ENCODE results near the gene SLC6A8.
"Not testable (repeated sequence)": the region's sequence is repeated elsewhere in the genome, so short reads cannot be mapped to it uniquely, and the experiment has no call there.

The SLC6A8 gene

DNA sequence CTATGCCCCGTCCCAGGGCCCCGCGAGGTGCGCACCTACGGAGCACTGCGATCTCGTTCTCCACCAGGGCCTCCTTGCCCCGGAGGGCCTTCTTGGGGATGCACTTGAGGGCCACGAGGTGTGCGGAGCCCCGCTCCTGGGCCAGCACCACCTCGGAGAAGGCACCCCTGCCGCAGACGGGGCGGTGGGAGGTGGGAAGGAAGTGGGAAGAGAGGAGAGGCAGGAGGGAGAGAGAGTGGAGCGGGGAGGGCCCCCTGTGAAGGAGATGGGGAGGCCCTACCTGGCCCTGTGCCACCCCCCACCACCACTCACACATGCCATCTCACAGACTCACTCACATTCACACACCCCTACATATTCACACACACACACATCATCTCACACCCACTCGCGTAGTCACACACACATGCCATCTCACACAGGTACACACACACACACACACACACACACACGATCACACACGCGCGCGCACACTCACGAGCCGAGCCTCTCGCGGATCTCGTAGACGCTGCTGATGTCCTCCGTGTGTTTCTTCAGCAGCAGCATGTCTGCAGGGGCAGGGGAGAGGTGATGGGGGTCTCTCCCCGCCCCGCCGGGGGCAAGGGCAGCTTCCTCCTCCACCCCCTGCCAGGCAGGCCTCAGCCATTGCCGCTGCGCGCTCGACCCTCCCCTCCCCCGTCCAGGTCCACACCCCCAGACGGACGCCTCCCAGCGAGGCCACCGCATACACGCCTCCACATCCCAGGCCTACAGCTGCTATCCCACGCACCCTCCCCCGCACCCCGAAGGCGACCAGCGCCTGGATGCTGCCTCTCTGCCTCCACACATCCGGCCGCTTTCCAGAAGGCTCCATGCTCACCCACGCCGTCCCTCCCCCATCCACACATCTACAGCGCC, 14.9 kb upstream of the SLC6A8 start:
- no peak for DNase-seq

DNA sequence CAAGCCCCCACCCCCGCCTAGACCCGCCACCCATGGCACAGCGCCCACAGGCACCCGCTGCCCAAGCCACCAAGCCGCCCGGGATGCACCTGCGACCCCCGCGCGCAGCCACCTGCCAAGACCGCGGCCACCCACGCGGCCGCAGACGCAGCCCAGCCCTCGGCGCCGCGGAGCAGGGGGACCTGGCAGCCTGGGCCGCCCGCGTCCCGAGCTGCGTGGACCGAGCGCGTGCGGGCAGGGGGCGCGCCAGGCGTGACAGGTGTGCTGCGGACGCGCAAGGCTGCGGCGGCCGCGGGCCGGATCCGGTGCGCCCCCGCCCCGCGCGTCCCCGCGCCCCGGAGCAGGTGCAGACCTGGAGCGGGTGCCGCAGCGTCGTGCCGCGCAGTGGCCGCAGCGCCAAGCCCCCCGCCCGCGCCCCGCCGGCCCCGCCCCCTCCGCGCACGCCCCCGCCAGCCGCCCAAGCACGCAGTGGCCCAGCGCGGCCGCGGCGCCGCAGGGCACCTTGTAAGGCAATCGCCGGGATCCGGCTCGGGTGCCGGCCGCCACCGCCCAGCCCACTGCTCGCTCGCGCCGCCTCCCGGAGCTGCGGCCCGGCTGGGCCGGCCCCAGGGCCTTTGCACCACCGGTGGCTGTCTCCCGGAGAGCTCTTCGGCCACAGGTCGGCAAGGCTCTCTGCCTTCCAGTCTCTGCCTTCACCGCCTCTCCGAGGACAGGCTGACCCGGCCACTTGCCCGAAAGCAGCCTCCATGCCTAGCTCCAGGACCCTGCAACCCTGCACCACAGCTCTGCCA, 14.1 kb upstream of the SLC6A8 start, which contains the start of gene PNCK:
PNCK (minus strand) TSS at position 386 of the 791 bp plus-strand sequence. CDS start 737 bp downstream, outside the sequence.
- no peak for DNase-seq

DNA sequence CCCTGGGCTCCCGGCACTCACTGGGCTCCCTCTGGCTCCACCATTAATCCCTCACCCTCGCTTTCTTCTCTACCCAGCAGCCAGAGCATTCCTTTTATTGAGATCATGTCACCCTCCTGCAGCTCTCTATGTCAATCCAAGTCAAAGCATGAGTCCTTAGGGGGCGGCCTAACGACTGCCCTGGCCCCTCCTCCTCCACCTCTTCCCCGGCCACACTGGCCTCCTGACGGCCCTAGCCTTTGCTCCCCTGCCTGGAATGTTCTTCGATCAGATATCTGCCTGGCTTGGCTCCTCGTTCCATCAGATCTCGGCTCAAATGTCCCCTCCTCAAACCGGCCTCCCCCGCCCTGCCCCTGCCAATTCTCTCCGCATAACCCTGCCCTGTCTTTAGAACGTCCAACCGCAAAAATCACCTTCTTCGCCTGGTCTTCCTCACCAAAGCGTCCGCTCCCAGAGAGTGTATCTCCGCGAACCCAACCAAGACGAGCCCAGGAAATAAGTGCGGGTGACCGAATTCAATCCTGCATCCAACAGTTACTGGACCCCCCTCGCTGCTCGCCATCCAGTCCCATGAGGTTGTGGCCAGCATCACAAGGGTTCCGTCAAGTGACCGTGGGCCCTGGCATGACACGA, 13.4 kb upstream of the SLC6A8 start:
- DNase-seq: no peak

DNA sequence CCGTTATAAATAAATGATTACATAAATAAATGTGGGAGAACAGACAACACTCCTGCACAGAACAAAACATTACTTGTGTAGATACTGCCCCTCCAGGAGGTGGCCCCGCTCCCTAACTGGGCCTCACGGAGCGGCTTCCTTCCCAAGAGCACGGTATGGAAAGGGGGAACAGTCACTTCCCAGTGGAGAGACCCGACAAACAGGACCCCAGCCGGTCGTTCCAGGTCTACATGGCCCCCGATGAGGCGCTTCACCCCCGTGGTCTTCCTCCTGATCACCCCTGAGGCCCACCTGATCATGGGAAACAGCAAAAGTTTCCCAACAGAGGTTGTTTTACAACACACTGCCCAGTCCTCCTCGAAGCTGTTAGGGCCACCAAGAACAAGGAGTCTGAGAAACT, 6.6 kb upstream of the SLC6A8 start:
- DNase-seq: no peak

DNA sequence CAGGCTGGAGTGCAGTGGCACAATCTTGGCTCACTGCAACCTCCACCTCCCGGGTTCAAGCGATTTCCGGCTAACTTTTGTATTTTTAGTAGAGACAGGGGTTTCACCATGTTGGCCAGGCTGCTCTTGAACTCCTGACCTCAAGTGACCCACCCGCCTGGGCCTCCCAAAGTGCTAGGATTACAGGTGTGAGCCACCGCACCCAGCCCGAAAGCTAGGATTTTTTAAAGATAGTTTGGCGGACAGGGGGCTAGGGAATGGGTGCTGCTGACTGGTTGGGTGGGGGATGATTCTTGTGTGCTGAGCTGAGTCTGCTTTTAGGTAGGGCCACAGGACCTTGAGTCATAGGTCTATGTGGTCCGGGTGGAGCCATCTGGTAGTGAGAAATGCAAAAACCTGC, 4.2 kb upstream of the SLC6A8 start:
- DNase-seq: not testable (repeated sequence)

DNA sequence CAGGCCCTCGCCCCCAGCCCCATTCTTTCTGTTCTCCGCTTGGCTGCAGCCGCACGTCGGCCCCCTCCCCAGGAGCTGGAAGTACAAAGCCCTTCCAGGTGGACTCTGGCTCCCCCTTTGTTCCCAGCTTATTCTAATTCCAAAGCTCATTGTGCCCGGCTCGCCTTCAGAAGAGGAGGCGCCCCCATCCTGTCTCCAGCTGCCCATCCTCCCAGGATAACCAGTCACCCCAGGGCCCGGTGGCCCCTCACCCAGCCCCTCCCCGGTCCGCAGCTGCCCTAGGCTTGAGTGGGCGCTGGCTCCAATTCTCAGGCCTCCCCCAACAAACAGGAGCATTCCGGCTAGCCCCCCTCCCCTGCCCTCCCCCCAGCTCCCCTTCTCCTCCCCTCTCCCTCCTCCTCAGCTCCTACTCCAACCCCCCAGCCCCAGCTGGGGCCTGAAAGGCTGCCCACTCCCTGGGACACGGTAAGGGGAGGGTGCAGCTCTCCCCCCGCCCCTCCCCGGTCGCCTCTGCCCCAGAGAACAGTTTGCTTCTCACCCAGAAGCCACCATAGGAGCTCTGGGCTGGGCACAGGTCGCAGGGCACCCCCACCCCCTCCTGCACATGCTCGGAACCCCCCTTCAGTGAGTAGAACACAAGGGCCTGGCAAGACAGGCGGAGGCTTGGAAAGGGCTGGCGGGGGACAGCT, 3.1 kb upstream of the SLC6A8 start:
- DNase-seq: no peak

DNA sequence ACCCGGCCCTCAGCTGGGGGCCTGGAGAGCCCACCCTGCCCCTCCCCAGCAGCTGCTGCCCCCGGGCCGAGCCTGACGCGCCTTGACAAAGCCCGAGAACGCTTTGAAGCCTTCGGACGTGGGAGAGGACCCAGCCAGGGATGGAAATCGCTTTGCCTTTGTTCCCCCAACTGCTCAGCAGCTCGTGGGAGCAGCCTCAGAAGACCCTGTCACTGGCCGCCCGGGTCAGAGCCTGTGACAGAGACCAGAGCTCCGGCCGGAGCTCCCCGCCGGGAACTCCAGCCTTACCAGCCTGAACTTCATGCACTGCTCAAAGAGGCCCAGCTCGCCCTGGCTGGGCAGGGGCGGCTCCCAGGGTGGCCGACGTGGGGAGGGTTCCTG, 2.6 kb upstream of the SLC6A8 start:
- DNase-seq: no peak

DNA sequence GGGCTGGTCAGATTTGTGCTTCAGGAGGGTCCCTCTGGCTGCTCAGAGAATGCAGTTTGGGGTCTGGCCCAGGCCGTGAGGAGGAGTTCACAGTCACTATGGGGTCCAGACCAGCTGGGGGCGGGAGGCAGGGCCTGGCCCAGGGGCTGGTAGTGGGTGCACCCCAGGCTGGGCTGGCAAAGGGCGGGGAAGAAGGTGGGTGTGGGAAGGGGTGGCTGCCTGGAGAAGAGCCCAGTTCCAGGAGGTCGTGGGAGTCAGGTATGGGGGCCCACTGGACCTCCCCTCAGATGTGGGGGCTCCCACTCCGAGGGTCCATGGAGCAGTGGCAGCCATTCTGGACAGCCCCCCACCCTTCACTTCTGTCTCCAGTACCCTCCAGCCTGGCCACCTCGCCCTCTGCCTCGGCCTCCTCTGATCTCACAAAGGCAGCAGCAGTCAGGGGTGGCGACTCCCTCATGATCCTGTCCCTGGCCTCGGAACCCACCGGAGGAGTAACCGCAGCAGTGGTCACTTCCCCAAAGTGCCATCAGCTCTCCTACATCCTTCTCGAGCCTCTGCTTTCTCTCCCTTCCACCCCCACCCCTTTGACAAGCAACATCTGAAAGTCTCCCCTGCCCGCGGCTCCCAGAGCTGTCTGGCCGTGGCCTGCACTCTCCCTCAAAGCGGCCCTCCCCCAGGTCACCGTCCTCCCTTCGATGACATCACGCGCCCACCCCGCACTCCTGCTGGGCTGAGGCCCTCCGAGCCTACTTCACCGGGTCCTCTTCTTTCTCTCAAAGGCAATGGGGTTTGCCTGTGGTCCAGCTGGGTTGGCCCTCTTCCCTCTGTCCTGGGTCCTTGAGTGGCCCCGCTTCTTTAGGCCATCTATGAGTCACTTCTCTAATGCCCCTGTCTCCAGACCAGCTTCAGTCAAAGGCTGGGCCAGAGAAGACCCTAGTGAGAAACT, 1.7 kb upstream of the SLC6A8 start:
- DNase-seq: no peak

DNA sequence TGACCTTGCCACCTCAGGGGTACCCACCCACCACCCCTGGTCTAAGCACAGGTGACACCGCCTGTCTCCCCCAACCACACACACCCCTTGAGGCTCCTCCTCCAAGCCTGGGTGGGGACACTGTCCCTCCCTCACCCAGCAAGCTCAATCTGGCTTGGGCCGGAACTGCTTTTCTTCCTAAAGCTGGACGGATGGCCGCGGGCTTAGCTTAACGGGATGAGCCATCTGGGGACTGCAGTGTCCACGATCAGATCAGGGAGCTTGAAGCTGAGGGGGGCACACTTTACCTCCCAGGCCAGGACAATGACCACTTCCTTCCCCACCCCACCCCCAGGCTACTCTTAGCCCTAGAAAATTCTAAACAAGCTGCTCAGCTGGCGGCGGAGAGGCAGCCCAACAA, 1.0 kb upstream of the SLC6A8 start:
- no peak for DNase-seq

DNA sequence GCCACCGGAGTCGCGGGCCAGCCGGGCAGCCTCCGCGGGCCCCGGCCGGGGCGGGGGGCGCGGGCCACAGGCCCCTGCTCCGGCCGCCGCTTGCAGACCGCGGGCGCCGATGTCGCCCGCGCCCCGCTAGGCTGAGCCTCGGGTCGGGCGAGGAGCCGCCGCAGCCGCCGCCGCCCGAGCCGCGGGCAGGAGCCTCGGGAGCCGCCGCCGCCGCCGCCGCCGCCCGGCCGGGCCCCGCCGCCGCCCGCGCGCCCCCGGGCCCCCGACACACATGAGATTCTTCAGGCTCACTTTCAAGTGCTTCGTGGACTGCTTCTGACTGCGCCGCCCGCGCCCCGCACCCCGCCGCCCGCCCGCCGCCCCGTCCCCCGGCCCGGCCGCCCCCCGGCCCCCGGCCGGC, 345 bp downstream of the SLC6A8 start:
- no peak for DNase-seq

DNA sequence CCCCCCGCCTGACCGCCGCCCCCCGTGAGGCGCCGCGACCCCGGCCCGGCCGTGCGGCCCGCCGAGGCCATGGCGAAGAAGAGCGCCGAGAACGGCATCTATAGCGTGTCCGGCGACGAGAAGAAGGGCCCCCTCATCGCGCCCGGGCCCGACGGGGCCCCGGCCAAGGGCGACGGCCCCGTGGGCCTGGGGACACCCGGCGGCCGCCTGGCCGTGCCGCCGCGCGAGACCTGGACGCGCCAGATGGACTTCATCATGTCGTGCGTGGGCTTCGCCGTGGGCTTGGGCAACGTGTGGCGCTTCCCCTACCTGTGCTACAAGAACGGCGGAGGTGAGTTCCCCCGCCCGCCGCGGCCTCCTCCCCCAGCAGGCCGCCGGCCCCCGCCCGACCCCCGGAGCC, 780 bp downstream of the SLC6A8 start:
- no peak for DNase-seq

DNA sequence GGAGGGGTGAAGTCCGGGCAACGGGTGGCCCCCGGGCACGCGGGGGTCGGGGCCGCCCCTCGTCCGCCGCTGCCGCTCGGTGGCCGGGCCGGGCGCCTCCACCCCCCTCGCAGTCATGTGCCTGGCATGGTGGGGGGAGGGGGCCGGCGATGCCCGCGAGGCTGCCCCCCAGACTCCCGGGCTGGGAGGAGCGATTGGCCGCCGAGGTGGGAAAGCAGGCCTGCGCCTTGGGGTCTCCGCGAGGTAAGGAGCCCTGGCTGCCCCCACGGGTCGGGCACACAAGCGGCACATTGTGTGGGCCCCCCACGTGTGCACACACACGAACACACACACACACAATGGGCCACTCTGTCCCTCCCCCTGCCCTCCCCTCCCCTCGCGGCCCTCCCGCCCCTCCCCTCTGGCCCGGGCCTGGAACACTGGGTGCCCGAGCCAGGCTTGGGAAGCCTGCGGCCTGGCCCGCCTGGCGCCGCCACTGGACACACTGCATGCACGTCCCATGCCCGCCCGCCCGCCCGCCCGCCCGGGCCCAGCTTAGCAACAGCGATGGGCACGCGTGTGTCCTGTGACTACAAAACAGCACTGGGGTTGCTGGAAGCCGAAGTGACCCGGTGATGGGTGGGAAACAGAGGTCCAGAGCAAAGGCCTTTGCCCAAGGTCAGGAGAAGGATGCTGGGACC, 1.3 kb downstream of the SLC6A8 start:
- DNase-seq: no peak

DNA sequence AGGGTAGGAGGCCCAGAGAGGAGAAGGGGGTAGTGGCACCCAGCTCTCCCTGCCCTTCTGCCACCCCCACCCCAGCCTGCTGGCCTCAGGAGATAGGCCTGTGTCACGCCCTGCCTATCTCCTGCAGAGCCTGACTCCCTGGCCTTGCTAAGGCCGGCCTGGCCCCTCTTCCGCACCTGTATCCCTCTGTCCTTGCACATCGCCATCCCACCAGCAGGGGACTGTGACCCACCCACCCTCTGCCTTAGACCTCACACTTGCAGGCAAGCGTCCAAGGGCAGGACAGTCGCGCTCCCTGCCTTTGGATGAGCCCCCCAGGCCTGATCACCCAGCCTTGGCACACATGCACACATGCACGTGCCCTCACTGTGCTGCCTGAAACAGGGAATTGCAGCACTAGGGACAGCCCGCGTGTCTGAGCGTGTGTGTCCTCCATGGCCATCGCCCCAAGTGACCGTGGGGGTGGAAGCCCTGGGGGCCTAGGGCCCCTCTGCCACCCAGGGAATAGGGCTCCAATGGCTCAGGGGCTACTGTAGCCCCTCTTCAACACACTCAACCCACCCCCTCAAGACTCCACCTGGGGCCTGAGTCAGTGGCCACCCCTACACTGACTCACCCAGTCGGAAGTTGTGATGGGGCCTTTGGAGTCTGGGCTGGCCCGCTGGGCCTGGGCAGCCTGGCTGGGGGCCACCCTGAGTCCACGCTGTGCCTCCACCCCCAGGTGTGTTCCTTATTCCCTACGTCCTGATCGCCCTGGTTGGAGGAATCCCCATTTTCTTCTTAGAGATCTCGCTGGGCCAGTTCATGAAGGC, 2.1 kb downstream of the SLC6A8 start:
- no peak for DNase-seq

DNA sequence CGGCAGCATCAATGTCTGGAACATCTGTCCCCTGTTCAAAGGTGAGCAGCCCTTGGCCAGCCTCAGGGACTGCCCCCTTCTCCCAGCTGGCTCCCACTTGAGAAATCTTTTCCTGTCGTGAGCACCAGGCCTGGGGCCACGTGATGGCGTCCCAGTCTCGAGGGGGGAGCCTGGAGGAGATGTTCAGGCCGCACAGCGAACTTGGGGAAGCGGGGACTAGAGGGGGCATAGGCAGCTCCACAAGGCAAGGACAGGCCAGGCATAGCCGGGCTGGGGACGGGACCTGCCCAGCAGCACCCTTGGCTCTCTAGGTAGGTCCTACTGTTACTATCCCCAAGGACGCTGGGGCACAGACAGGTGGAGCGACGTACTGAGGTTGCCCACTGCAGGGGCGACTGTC, 2.7 kb downstream of the SLC6A8 start:
- no peak for DNase-seq

DNA sequence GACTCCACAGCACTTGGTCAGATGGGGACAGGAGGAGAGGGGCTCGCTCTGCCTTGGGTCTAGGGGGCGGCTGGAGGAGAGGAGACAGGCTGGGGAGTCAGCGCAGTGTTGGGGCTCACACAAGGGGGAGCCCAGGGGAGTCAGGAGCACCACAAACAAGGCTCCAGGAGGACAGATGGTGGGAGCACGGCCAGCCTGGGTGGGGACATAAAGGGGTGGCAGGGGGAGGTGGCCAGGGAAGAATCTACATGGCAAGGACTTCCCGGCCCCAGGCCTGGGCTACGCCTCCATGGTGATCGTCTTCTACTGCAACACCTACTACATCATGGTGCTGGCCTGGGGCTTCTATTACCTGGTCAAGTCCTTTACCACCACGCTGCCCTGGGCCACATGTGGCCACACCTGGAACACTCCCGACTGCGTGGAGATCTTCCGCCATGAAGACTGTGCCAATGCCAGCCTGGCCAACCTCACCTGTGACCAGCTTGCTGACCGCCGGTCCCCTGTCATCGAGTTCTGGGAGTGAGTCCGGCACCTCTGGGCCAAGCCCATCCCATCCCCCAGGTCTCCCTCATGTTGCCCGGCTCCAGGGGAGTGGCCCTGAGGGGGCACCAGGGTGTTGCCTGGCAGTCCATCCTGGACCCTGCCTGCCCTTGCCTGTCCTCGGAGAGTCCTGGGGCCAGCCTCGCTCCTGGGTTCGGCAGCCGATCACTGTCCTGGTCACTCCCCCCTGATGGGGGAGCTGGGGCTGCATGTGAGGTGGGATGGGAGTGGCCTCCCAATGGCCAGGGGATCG, 3.5 kb downstream of the SLC6A8 start:
- not testable (repeated sequence) for DNase-seq

DNA sequence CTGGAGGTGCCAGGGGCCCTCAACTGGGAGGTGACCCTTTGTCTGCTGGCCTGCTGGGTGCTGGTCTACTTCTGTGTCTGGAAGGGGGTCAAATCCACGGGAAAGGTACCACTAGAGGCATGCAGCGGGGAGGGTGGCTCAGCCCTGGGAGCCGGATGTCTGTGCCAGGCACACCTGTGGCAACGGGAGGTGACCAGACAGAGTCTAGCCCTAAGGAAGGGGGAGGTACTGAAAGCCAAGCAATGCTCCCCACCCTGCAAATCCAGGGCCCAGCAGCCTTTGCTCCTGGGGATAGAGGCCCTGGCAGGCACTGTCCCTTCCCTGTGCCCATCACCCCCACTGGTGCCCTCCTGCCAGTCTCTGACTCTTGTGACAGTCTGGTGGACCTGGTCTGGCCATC, 4.3 kb downstream of the SLC6A8 start:
- DNase-seq: no peak

DNA sequence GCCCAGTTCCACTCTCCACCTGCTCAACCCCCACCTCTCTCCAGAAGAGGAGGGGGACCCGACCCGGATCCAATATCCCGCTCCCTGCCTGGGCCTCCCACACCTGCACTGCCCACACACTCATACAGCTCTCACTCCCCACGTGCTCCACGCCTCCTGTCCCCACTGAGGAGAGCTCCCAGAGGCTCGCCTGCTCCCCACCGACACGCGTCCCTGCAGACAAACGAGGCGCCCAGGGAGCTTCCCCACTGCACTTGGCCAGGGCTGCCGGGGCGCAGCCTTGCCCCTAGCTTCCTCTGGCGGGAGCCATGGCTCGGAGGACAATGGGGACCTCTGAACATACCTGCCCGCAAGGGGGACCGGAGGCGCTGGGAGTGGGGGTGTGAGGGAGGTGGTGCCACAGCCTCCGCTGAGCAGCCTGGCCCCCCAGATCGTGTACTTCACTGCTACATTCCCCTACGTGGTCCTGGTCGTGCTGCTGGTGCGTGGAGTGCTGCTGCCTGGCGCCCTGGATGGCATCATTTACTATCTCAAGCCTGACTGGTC, 5.0 kb downstream of the SLC6A8 start:
- no peak for DNase-seq

DNA sequence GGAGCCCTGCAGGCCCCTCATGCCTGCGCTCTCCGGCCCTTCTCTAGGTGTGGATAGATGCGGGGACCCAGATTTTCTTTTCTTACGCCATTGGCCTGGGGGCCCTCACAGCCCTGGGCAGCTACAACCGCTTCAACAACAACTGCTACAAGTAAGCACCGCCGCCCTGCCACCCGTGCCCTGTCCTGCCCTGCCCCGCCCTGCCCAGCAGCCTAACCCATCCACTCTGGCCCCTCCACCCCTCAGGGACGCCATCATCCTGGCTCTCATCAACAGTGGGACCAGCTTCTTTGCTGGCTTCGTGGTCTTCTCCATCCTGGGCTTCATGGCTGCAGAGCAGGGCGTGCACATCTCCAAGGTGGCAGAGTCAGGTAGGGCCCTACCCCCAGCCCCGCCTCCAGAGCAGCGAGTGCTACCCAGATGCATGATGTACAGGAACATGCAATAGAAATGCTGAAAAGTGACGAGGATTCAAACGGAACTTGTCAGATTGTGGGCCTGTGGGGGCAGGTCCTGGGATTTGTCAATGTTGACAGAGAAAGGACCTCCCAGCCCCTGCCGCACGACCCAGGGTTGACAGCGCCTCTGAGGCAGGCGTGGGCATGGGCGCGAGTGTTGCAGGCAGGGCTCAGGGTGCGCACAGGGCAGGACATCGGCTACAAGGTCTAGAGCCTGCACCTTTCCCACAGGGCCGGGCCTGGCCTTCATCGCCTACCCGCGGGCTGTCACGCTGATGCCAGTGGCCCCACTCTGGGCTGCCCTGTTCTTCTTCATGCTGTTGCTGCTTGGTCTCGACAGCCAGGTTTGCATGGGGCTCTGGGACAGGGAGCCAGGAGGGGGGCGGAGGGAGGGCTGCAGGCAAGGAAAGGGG, 5.7 kb downstream of the SLC6A8 start:
- no peak for DNase-seq

All from fibroblast of skin of right quadriceps (primary cell).